GM23338 (cell line): Measurements from ENCODE around the gene SLC27A3. TPM values are rescaled to one million over a fixed set of nuclear protein-coding genes. Genes with fewer than 3 reads are reported as not detected.

Source experiments
- ATAC-seq: fragments of 200-7000 bp; cut with Tn5 transposase; 3 replicates; pipeline ENCODE4 v1.9.1; 2020
- DNase-seq: peaks from one replicate; pipeline ENCODE4 v3.0.0-alpha.2; 2015; ENCODE audit warnings: low spot score
- H2AFZ ChIP-seq: fragments of 200-600 bp; sonication (generic); 2 replicates; pipeline ENCODE4 v1.8.0; 2016; ENCODE audit warnings: antibody characterized with exemption, mild to moderate bottlenecking, moderate library complexity
- H3F3A ChIP-seq: fragments of 200-600 bp; sonication (generic); replicated peaks from 2 replicates; pipeline ENCODE4 v1.8.0; 2017; ENCODE audit warnings: antibody characterized with exemption, mixed run types, low read depth
- H3K27ac ChIP-seq: fragments of 200-600 bp; sonication (generic); 2 replicates; pipeline ENCODE4 v1.6.1; 2016; ENCODE audit warnings: low read depth
- H3K27me3 ChIP-seq: fragments of 200-600 bp; sonication (generic); 2 replicates; pipeline ENCODE4 v1.8.0; 2016; ENCODE audit warnings: mild to moderate bottlenecking, mixed run types, moderate library complexity; ENCODE audit not compliant: insufficient read depth
- H3K36me3 ChIP-seq: fragments of 200-600 bp; sonication (generic); 2 replicates; pipeline ENCODE4 v1.8.0; 2016; ENCODE audit warnings: mild to moderate bottlenecking; ENCODE audit not compliant: insufficient read depth
- H3K4me1 ChIP-seq: fragments of 200-600 bp; sonication (generic); 2 replicates; pipeline ENCODE4 v1.8.0; 2016; ENCODE audit warnings: mild to moderate bottlenecking, moderate library complexity; ENCODE audit not compliant: insufficient read depth
- H3K4me2 ChIP-seq: fragments of 200-600 bp; sonication (generic); 2 replicates; pipeline ENCODE4 v1.7.1; 2017; ENCODE audit warnings: mixed run types
- H3K4me3 ChIP-seq: fragments of 200-600 bp; sonication (generic); 2 replicates; pipeline ENCODE4 v1.6.1; 2016; ENCODE audit warnings: mixed run types
- H3K79me2 ChIP-seq: fragments of 200-600 bp; sonication (generic); replicated peaks from 2 replicates; pipeline ENCODE4 v1.8.0; 2017; ENCODE audit warnings: mild to moderate bottlenecking; ENCODE audit not compliant: insufficient read depth
- H3K9me2 ChIP-seq: fragments of 200-600 bp; sonication (generic); 2 replicates; pipeline ENCODE4 v1.8.0; 2017; ENCODE audit not compliant: insufficient read depth
- H4K20me1 ChIP-seq: fragments of 200-600 bp; sonication (generic); replicated peaks from 2 replicates; pipeline ENCODE4 v1.8.0; 2017; ENCODE audit warnings: mild to moderate bottlenecking; ENCODE audit not compliant: insufficient read depth
- H3K27ac Mint-ChIP-seq: 2 replicates; pipeline ENCODE4 v1.8.0; 2020; ENCODE audit warnings: inconsistent platforms, mild to moderate bottlenecking, moderate library complexity, mixed read lengths
- H3K27me3 Mint-ChIP-seq: 3 replicates; pipeline ENCODE4 v1.8.0; 2022; ENCODE audit warnings: low read depth, mild to moderate bottlenecking, moderate library complexity, mixed read lengths, inconsistent platforms; ENCODE audit not compliant: insufficient read depth, poor library complexity
- H3K36me3 Mint-ChIP-seq: 3 replicates; pipeline ENCODE4 v1.8.0; 2021; ENCODE audit warnings: low read depth, mild to moderate bottlenecking, inconsistent platforms, moderate library complexity, mixed read lengths
- H3K4me1 Mint-ChIP-seq: 3 replicates; pipeline ENCODE4 v1.8.0; 2020; ENCODE audit warnings: mild to moderate bottlenecking, inconsistent platforms, mixed read lengths
- H3K4me3 Mint-ChIP-seq: 3 replicates; pipeline ENCODE4 v1.8.0; 2021; ENCODE audit warnings: moderate library complexity, mild to moderate bottlenecking, inconsistent platforms, mixed read lengths
- H3K9me3 Mint-ChIP-seq: 3 replicates; pipeline ENCODE4 v1.8.0; 2020; ENCODE audit warnings: moderate library complexity, mild to moderate bottlenecking, inconsistent platforms, mixed read lengths
- CTCF ChIP-seq, 2 experiments: fragments of 200-600 bp in 1 of 2; sonication (generic) in 1 of 2; conservative IDR thresholded peaks; 2 replicates each; pipeline versions ENCODE4 v1.5.1 to v1.6.1; 2016 to 2017; ENCODE audit warnings: antibody characterized with exemption in 2 of 2, low read depth in 2 of 2, mild to moderate bottlenecking in 2 of 2, moderate library complexity in 1 of 2
- ETS1 ChIP-seq: IDR thresholded peaks from 2 replicates; pipeline ENCODE4 v1.6.1; 2016; ENCODE audit warnings: antibody characterized with exemption
- EZH2 ChIP-seq: fragments of 200-600 bp; sonication (generic); IDR thresholded peaks from one replicate; pipeline ENCODE4 v1.8.0; 2017; ENCODE audit warnings: antibody characterized with exemption, mild to moderate bottlenecking, low read depth; ENCODE audit not compliant: unreplicated experiment
- EZH2phosphoT487 ChIP-seq: fragments of 200-600 bp; sonication (generic); IDR thresholded peaks from one replicate; pipeline ENCODE4 v1.8.1; 2018; ENCODE audit warnings: antibody characterized with exemption; ENCODE audit not compliant: unreplicated experiment
- JUNB ChIP-seq: IDR thresholded peaks from one replicate; pipeline ENCODE4 v1.6.1; 2016; ENCODE audit warnings: antibody characterized with exemption; ENCODE audit not compliant: unreplicated experiment
- NANOG ChIP-seq: IDR thresholded peaks from 2 replicates; pipeline ENCODE4 v1.6.1; 2016; ENCODE audit warnings: antibody characterized with exemption, borderline replicate concordance
- POLR2AphosphoS5 ChIP-seq: IDR thresholded peaks from 2 replicates; pipeline ENCODE4 v1.6.1; 2016; ENCODE audit warnings: antibody characterized with exemption, low read depth
- STAT1 ChIP-seq: IDR thresholded peaks from one replicate; pipeline ENCODE4 v1.6.1; 2016; ENCODE audit warnings: antibody characterized with exemption; ENCODE audit not compliant: unreplicated experiment
- ZNF331 ChIP-seq: fragments of 250-450 bp; sonication (Bioruptor Pico); IDR thresholded peaks from 2 replicates; pipeline ENCODE4 v1.5.0; 2020; ENCODE audit warnings: low read depth, mild to moderate bottlenecking, moderate library complexity
- ZNF462 ChIP-seq: fragments of 250-450 bp; sonication (Bioruptor Pico); IDR thresholded peaks from 2 replicates; pipeline ENCODE4 v1.5.0; 2020; ENCODE audit warnings: mild to moderate bottlenecking, moderate library complexity
- polyA plus RNA-seq: library from polyadenylated mRNA; unstranded; fragments of >200 nt; fragmentation: Nextera tagmentation; extraction: Ambion mirVana; gene quantifications from 2 replicates; pipeline ENCODE4 v1.2.1, GENCODE V29; 2016
- total RNA-seq: library from RNA; depleted of rRNA; stranded (reverse); fragments of >200 nt; shearing (Covaris generic); gene quantifications from 2 replicates; pipeline ENCODE4 v1.2.3, GENCODE V29; 2014

SLC27A3 gene
- total and polyA plus RNA-seq, 2 experiments from 2014 or later, result 24.2 to 26.3 TPM

- DNase-seq, result no peak
- H3K4me3 ChIP-seq, result no peak overlapping the region
- no peak overlapping the region for H3K27ac ChIP-seq
- H3K9me3 Mint-ChIP-seq, result no peaks in the 10 kb centered on the region
- peaks cover 65% of the 10 kb centered on the region for H3K36me3 Mint-ChIP-seq
- H3K9me2 ChIP-seq, result no peaks in the 10 kb centered on the region
- no peak for ATAC-seq
- H3K27me3 Mint-ChIP-seq, result peaks cover 22% of the 10 kb centered on the region
- peaks cover 27% of the 10 kb centered on the region for H3K4me1 ChIP-seq
- peaks cover 4% of the 10 kb centered on the region; the same call in 1 of the 2 replicates for H3K36me3 ChIP-seq
- H3K79me2 ChIP-seq, result 0 out of 2 replicates have a peak, but pooled peaks cover 7% of the 10 kb centered on the region
- peaks cover 62% of the 10 kb centered on the region for H3K4me1 Mint-ChIP-seq
- TF ChIP-seq ETS1, result no peak
- no peak for TF ChIP-seq CTCF (conservative IDR thresholded peaks at IDR 0.05; ENCODE audit: low read depth in 2 of 2)
- no peak for TF ChIP-seq POLR2AphosphoS5
- no peak for TF ChIP-seq JUNB
- TF ChIP-seq ZNF331 (CRISPR knock-in tag), result no peak
- no peak for TF ChIP-seq ZNF462 (CRISPR knock-in tag)
- TF ChIP-seq NANOG, result no peak
- TF ChIP-seq EZH2, result no peak
- no peak for TF ChIP-seq STAT1
- TF ChIP-seq EZH2phosphoT487, result no peak
- H3F3A ChIP-seq, result peaks cover 19% of the 10 kb centered on the region
- H4K20me1 ChIP-seq, result no peaks in the 10 kb centered on the region; the same call in 1 of the 2 replicates
- H3K4me3 Mint-ChIP-seq, result no peak overlapping the region
- H3K4me2 ChIP-seq, result no peak overlapping the region
- no peaks in the 10 kb centered on the region for H3K27me3 ChIP-seq
- no peak overlapping the region for H2AFZ ChIP-seq
- H3K27ac Mint-ChIP-seq, result no peak overlapping the region
These were observed 1.9 kb upstream of the SLC27A3 start for GRCh38 chr1:153773096-153773921.
